Adipocyte (in vitro differentiated cells): ENCODE data around the gene SHOX.

Experiments
- DNase-seq: peaks from one replicate; pipeline ENCODE4 v3.0.0-alpha.2; 2015; ENCODE audit warnings: low read depth
- H3K27me3 ChIP-seq: replicated peaks from 2 replicates; pipeline ENCODE4 v1.7.0; 2013; ENCODE audit warnings: mild to moderate bottlenecking, low read length, moderate library complexity; ENCODE audit not compliant: control insufficient read depth, insufficient read depth
- H3K36me3 ChIP-seq: 2 replicates; pipeline ENCODE4 v1.7.0; 2013; ENCODE audit warnings: low read length, mild to moderate bottlenecking, moderate library complexity; ENCODE audit not compliant: control insufficient read depth, insufficient read depth, severe bottlenecking
- H3K4me1 ChIP-seq: 2 replicates; pipeline ENCODE4 v1.7.0; 2013; ENCODE audit warnings: mild to moderate bottlenecking, low read length, moderate library complexity; ENCODE audit not compliant: control insufficient read depth, insufficient read depth
- H3K4me3 ChIP-seq: 2 replicates; pipeline ENCODE4 v1.7.0; 2013; ENCODE audit warnings: mild to moderate bottlenecking, low read length, moderate library complexity
- H3K9ac ChIP-seq: 2 replicates; pipeline ENCODE4 v1.7.0; 2013; ENCODE audit warnings: mild to moderate bottlenecking, low read length, moderate library complexity
- H3K9me3 ChIP-seq: 2 replicates; pipeline ENCODE4 v1.7.0; 2013; ENCODE audit warnings: mild to moderate bottlenecking, low read length, moderate library complexity; ENCODE audit not compliant: control insufficient read depth

SHOX gene

GRCh38 chrX:632366-633042 is 1.9 kb downstream of the SHOX start:
- no peak overlapping the region for H3K4me3 ChIP-seq
- no peaks in the 10 kb centered on the region for H3K9me3 ChIP-seq
- H3K36me3 ChIP-seq = no peaks in the 10 kb centered on the region
- no peak overlapping the region for H3K9ac ChIP-seq
- no peak for DNase-seq
- peaks cover 40% of the 10 kb centered on the region for H3K27me3 ChIP-seq
- no peaks in the 10 kb centered on the region for H3K4me1 ChIP-seq

- no peak for DNase-seq
- Histone ChIP-seq H3K4me1 (no peaks in the 10 kb centered on the region), H3K36me3 (no peaks in the 10 kb centered on the region), H3K27me3 (peaks cover 44% of the 10 kb centered on the region), H3K4me3 (no peak overlapping the region), H3K9ac (no peak overlapping the region), H3K9me3 (no peaks in the 10 kb centered on the region)
Observed at GRCh38 chrX:633043-633984, 2.7 kb downstream of the SHOX start.

GRCh38 chrX:633985-634958 is 3.7 kb downstream of the SHOX start:
- no peaks in the 10 kb centered on the region for H3K9me3 ChIP-seq
- H3K9ac ChIP-seq = no peak overlapping the region
- H3K27me3 ChIP-seq = peaks cover 44% of the 10 kb centered on the region
- no peak overlapping the region for H3K4me3 ChIP-seq
- H3K36me3 ChIP-seq = no peaks in the 10 kb centered on the region
- H3K4me1 ChIP-seq = no peaks in the 10 kb centered on the region
- DNase-seq = no peak

- no peaks in the 10 kb centered on the region for H3K36me3 ChIP-seq
- H3K4me1 ChIP-seq = no peaks in the 10 kb centered on the region
- no peak overlapping the region for H3K9ac ChIP-seq
- DNase-seq = no peak
- H3K4me3 ChIP-seq = no peak overlapping the region
- peaks cover 42% of the 10 kb centered on the region for H3K27me3 ChIP-seq
- no peaks in the 10 kb centered on the region for H3K9me3 ChIP-seq
Observed at GRCh38 chrX:635428-636090, 5.0 kb downstream of the SHOX start.

- Histone ChIP-seq H3K4me1 (no peaks in the 10 kb centered on the region), H3K36me3 (no peaks in the 10 kb centered on the region), H3K9ac (no peak overlapping the region), H3K4me3 (no peak overlapping the region), H3K27me3 (peaks cover 48% of the 10 kb centered on the region), H3K9me3 (no peaks in the 10 kb centered on the region)
- DNase-seq = no peak
Observed at GRCh38 chrX:636981-637659, 6.5 kb downstream of the SHOX start.

- H3K4me1 ChIP-seq = no peaks in the 10 kb centered on the region
- peaks cover 41% of the 10 kb centered on the region for H3K27me3 ChIP-seq
- DNase-seq = no peak
- no peaks in the 10 kb centered on the region for H3K36me3 ChIP-seq
- H3K9me3 ChIP-seq = no peaks in the 10 kb centered on the region
- no peak overlapping the region for H3K4me3 ChIP-seq
- no peak overlapping the region for H3K9ac ChIP-seq
Observed at GRCh38 chrX:637660-638481, 7.3 kb downstream of the SHOX start.

GRCh38 chrX:638482-639131 is 8.0 kb downstream of the SHOX start:
- Histone ChIP-seq H3K4me1 (no peaks in the 10 kb centered on the region), H3K9ac (no peak overlapping the region), H3K36me3 (no peaks in the 10 kb centered on the region), H3K4me3 (no peak overlapping the region), H3K27me3 (peaks cover 37% of the 10 kb centered on the region), H3K9me3 (no peaks in the 10 kb centered on the region)
- no peak for DNase-seq

GRCh38 chrX:639151-639550 is 8.6 kb downstream of the SHOX start:
- Histone ChIP-seq H3K9ac (no peak overlapping the region), H3K4me1 (no peaks in the 10 kb centered on the region), H3K27me3 (peaks cover 34% of the 10 kb centered on the region), H3K36me3 (no peaks in the 10 kb centered on the region), H3K9me3 (no peaks in the 10 kb centered on the region), H3K4me3 (no peak overlapping the region)
- no peak for DNase-seq

- H3K4me3 ChIP-seq = no peak overlapping the region
- H3K36me3 ChIP-seq = no peaks in the 10 kb centered on the region
- H3K9me3 ChIP-seq = no peaks in the 10 kb centered on the region
- H3K9ac ChIP-seq = no peak overlapping the region
- H3K4me1 ChIP-seq = no peaks in the 10 kb centered on the region
- H3K27me3 ChIP-seq = peaks cover 26% of the 10 kb centered on the region
- DNase-seq = no peak
Observed at GRCh38 chrX:640641-641040, 10.1 kb downstream of the SHOX start.
